Neural progenitor cell (in vitro differentiated cells): ENCODE measurements around the gene VEZT. TPM values are rescaled to one million over a fixed set of nuclear protein-coding genes. Genes with fewer than 3 reads are reported as not detected.

Experiments
- DNase-seq: peaks from one replicate; pipeline ENCODE4 v3.0.0-alpha.2; 2016; ENCODE audit warnings: low spot score
- H2AFZ ChIP-seq: fragments of 200-600 bp; sonication (generic); replicated peaks from 2 replicates; pipeline ENCODE4 v1.6.1; 2016; ENCODE audit warnings: antibody characterized with exemption
- H3F3A ChIP-seq: fragments of 200-600 bp; sonication (generic); 2 replicates; pipeline ENCODE4 v1.6.1; 2016; ENCODE audit warnings: antibody characterized with exemption, low read depth
- H3K27ac ChIP-seq: fragments of 200-600 bp; sonication (generic); 2 replicates; pipeline ENCODE4 v1.5.1; 2016; ENCODE audit warnings: mild to moderate bottlenecking
- H3K27me3 ChIP-seq: fragments of 200-600 bp; sonication (generic); 2 replicates; pipeline ENCODE4 v1.6.1; 2016; ENCODE audit warnings: mild to moderate bottlenecking, moderate library complexity
- H3K36me3 ChIP-seq: fragments of 200-600 bp; sonication (generic); 2 replicates; pipeline ENCODE4 v1.5.1; 2016
- H3K4me1 ChIP-seq: fragments of 200-600 bp; sonication (generic); 2 replicates; pipeline ENCODE4 v1.6.1; 2016; ENCODE audit warnings: mixed run types
- H3K4me2 ChIP-seq: fragments of 200-600 bp; sonication (generic); 2 replicates; pipeline ENCODE4 v1.6.1; 2016
- H3K4me3 ChIP-seq: fragments of 200-600 bp; sonication (generic); 2 replicates; pipeline ENCODE4 v1.5.1; 2016
- H3K79me2 ChIP-seq: fragments of 200-600 bp; sonication (generic); 2 replicates; pipeline ENCODE4 v1.6.1; 2016; ENCODE audit warnings: low read depth
- H3K9ac ChIP-seq: fragments of 200-600 bp; sonication (generic); 2 replicates; pipeline ENCODE4 v1.6.1; 2016
- H3K9me3 ChIP-seq: fragments of 200-600 bp; sonication (generic); 2 replicates; pipeline ENCODE4 v1.5.1; 2016; ENCODE audit warnings: low read depth
- H4K20me1 ChIP-seq: fragments of 200-600 bp; sonication (generic); 2 replicates; pipeline ENCODE4 v1.6.1; 2016; ENCODE audit warnings: low read depth
- H3K27ac Mint-ChIP-seq: 3 replicates; pipeline ENCODE4 v1.8.0; 2021; ENCODE audit warnings: mixed read lengths
- H3K27me3 Mint-ChIP-seq: 2 replicates; pipeline ENCODE4 v1.8.0; 2022; ENCODE audit warnings: low read depth, mild to moderate bottlenecking, inconsistent platforms, moderate library complexity, mixed read lengths; ENCODE audit not compliant: insufficient read depth
- H3K36me3 Mint-ChIP-seq: 3 replicates; pipeline ENCODE4 v1.8.0; 2021; ENCODE audit warnings: mixed read lengths
- H3K4me1 Mint-ChIP-seq: 3 replicates; pipeline ENCODE4 v1.8.0; 2021; ENCODE audit warnings: mixed read lengths
- H3K4me3 Mint-ChIP-seq: 3 replicates; pipeline ENCODE4 v1.8.0; 2021; ENCODE audit warnings: mild to moderate bottlenecking, moderate library complexity, mixed read lengths
- H3K9me3 Mint-ChIP-seq: 3 replicates; pipeline ENCODE4 v1.8.0; 2020; ENCODE audit warnings: mixed read lengths
- CTCF ChIP-seq: fragments of 200-600 bp; sonication (generic); IDR thresholded peaks from 2 replicates; pipeline ENCODE4 v1.5.1; 2017; ENCODE audit warnings: antibody characterized with exemption, mild to moderate bottlenecking
- EZH2 ChIP-seq: fragments of 200-600 bp; sonication (generic); IDR thresholded peaks from 2 replicates; pipeline ENCODE4 v1.6.1; 2017; ENCODE audit warnings: antibody characterized with exemption, mild to moderate bottlenecking, moderate library complexity
- EZH2phosphoT487 ChIP-seq: fragments of 200-600 bp; sonication (generic); IDR thresholded peaks from 2 replicates; pipeline ENCODE4 v1.6.1; 2017; ENCODE audit warnings: antibody characterized with exemption
- total RNA-seq: library from RNA; depleted of rRNA; stranded (reverse); fragments of >200 nt; gene quantifications from 2 replicates; pipeline ENCODE4 v1.2.3, GENCODE V29; 2015; ENCODE audit warnings: low replicate concordance

The VEZT gene
- total RNA-seq, 1 donor from 2014 or later = 126 TPM

GRCh38 chr12:95179011-95179410 lies 38.6 kb upstream of the VEZT start:
- Histone ChIP-seq H3F3A (peaks cover 4% of the 10 kb centered on the region), H3K36me3 (no peaks in the 10 kb centered on the region), H3K27ac (no peak overlapping the region), H3K4me2 (no peak overlapping the region), H3K9me3 (no peaks in the 10 kb centered on the region), H3K27me3 (no peaks in the 10 kb centered on the region), H2AFZ (no peak overlapping the region), H3K79me2 (peaks cover 14% of the 10 kb centered on the region), H4K20me1 (no peaks in the 10 kb centered on the region), H3K9ac (no peak overlapping the region), H3K4me3 (no peak overlapping the region), H3K4me1 (no peaks in the 10 kb centered on the region)
- TF ChIP-seq EZH2 = no peak
- TF ChIP-seq CTCF = no peak
- TF ChIP-seq EZH2phosphoT487 = no peak
- Mint-ChIP-seq H3K4me3 (no peak overlapping the region), H3K4me1 (no peaks in the 10 kb centered on the region), H3K9me3 (no peaks in the 10 kb centered on the region), H3K27me3 (peaks cover 2% of the 10 kb centered on the region), H3K27ac (no peak overlapping the region), H3K36me3 (no peaks in the 10 kb centered on the region)
- DNase-seq = no peak

- Mint-ChIP-seq H3K9me3 (no peaks in the 10 kb centered on the region), H3K4me1 (no peaks in the 10 kb centered on the region), H3K27me3 (no peaks in the 10 kb centered on the region), H3K36me3 (peaks cover 5% of the 10 kb centered on the region), H3K4me3 (no peak overlapping the region), H3K27ac (no peak overlapping the region)
- no peak overlapping the region for H2AFZ ChIP-seq
- no peak overlapping the region for H3K4me2 ChIP-seq
- H3K27me3 ChIP-seq = no peaks in the 10 kb centered on the region
- peaks cover 11% of the 10 kb centered on the region for H3K79me2 ChIP-seq
- no peak overlapping the region for H3K9ac ChIP-seq
- H3F3A ChIP-seq = peaks cover 4% of the 10 kb centered on the region
- H4K20me1 ChIP-seq = no peaks in the 10 kb centered on the region
- no peaks in the 10 kb centered on the region for H3K9me3 ChIP-seq
- H3K36me3 ChIP-seq = no peaks in the 10 kb centered on the region
- H3K4me1 ChIP-seq = no peaks in the 10 kb centered on the region
- H3K4me3 ChIP-seq = no peak overlapping the region
- TF ChIP-seq CTCF = no peak
- no peak for TF ChIP-seq EZH2phosphoT487
- no peak for TF ChIP-seq EZH2
- no peak for DNase-seq
- H3K27ac ChIP-seq = no peak overlapping the region
Measured at GRCh38 chr12:95181103-95181502, 36.5 kb upstream of the VEZT start.

GRCh38 chr12:95182868-95183415 lies 34.7 kb upstream of the VEZT start:
- Histone ChIP-seq H3K4me3 (no peak overlapping the region), H3K36me3 (no peaks in the 10 kb centered on the region), H3F3A (no peaks in the 10 kb centered on the region), H3K4me2 (no peak overlapping the region), H3K9ac (no peak overlapping the region), H3K79me2 (peaks cover 10% of the 10 kb centered on the region), H4K20me1 (no peaks in the 10 kb centered on the region), H3K27ac (no peak overlapping the region), H3K27me3 (no peaks in the 10 kb centered on the region), H3K9me3 (no peaks in the 10 kb centered on the region), H2AFZ (no peak overlapping the region), H3K4me1 (peaks cover 6% of the 10 kb centered on the region)
- peaks cover 4% of the 10 kb centered on the region for H3K4me1 Mint-ChIP-seq
- H3K9me3 Mint-ChIP-seq = no peaks in the 10 kb centered on the region
- H3K27ac Mint-ChIP-seq = no peak overlapping the region
- TF ChIP-seq EZH2 (no peak), CTCF (no peak), EZH2phosphoT487 (no peak)
- H3K27me3 Mint-ChIP-seq = no peaks in the 10 kb centered on the region
- DNase-seq = no peak
- H3K36me3 Mint-ChIP-seq = peaks cover 5% of the 10 kb centered on the region
- no peak overlapping the region for H3K4me3 Mint-ChIP-seq
